ENCODE results near the gene PTPRK. TPM values are rescaled to one million over a fixed set of nuclear protein-coding genes. Genes with fewer than 3 reads are reported as not detected.

PTPRK gene
- polyA plus RNA-seq, 3 donors: 0.01 TPM; not detected in 2

GRCh38 chr6:128150376-128150775, 370.0 kb downstream of the PTPRK start:
- H3K4me2 ChIP-seq (replicated peaks; ENCODE audit: extremely low read depth, low read length, poor library complexity, severe bottlenecking): no peak overlapping the region
- Mint-ChIP-seq H3K4me3 (no peak overlapping the region), H3K27me3 (ENCODE audit: low read depth in 3 of 3) (peaks cover 0 to 2% (median 0%) of the 10 kb centered on the region in 3 donors), H3K4me1 (peaks cover 6% of the 10 kb centered on the region), H3K27ac (no peak overlapping the region), H3K9me3 (peaks cover 0 to 2% (median 0%) of the 10 kb centered on the region in 7 donors), H3K36me3 (no peaks in the 10 kb centered on the region)
- no peaks in the 10 kb centered on the region for H4K20me1 ChIP-seq (ENCODE audit: insufficient read depth, low read length)
- DNase-seq: no peak
- H3K4me3 ChIP-seq (replicated peaks in 1 of 3; ENCODE audit: low read depth in 2 of 3, low read length in 3 of 3): no peak overlapping the region
- H3K9me3 ChIP-seq (replicated peaks in 1 of 2; ENCODE audit: control insufficient read depth in 1 of 2, insufficient read depth in 1 of 2, low read length in 2 of 2): no peaks in the 10 kb centered on the region
- no peak overlapping the region for H3K9ac ChIP-seq (ENCODE audit: insufficient read depth, low read length, poor library complexity, severe bottlenecking)
- H3K27me3 ChIP-seq (ENCODE audit: control insufficient read depth in 2 of 2, insufficient read depth in 2 of 2, low read length in 2 of 2): no peaks in the 10 kb centered on the region
- no peak overlapping the region for H2AFZ ChIP-seq (ENCODE audit: insufficient read depth, low read depth, low read length, poor library complexity, severe bottlenecking)
- 90% methylated on average over 2 of the region's 5 CpGs for WGBS (ENCODE audit: insufficient coverage)
- no peaks in the 10 kb centered on the region for H3K79me2 ChIP-seq (ENCODE audit: insufficient read depth, low read length)
- H3K36me3 ChIP-seq (replicated peaks in 1 of 2; ENCODE audit: control insufficient read depth in 1 of 2, insufficient read depth in 2 of 2, low read length in 2 of 2): no peaks in the 10 kb centered on the region
- intact Hi-C loops (cut with micrococcal nuclease): no loop called here
- H3K4me1 ChIP-seq (ENCODE audit: control insufficient read depth in 1 of 2, insufficient read depth in 2 of 2, low read length in 2 of 2): peaks cover 0 to 2% of the 10 kb centered on the region in 2 donors
- H3K27ac ChIP-seq (ENCODE audit: low read depth in 1 of 2, low read length in 2 of 2): no peak overlapping the region
- TF ChIP-seq CTCF (IDR thresholded peaks at IDR 0.05): no peak

GRCh38 chr6:128149796-128150195, 370.6 kb downstream of the PTPRK start:
- no CpG with 5 or more reads among the region's 1 CpG for WGBS (ENCODE audit: insufficient coverage)
- H4K20me1 ChIP-seq (ENCODE audit: insufficient read depth, low read length): no peaks in the 10 kb centered on the region
- H3K27ac ChIP-seq (ENCODE audit: low read depth in 1 of 2, low read length in 2 of 2): no peak overlapping the region
- peaks cover 6% of the 10 kb centered on the region for H3K4me1 Mint-ChIP-seq
- no peak overlapping the region for H3K4me3 Mint-ChIP-seq
- peaks cover 0 to 2% (median 0%) of the 10 kb centered on the region in 3 donors for H3K27me3 Mint-ChIP-seq (ENCODE audit: low read depth in 3 of 3)
- intact Hi-C loops (cut with micrococcal nuclease): no loop called here
- H2AFZ ChIP-seq (ENCODE audit: insufficient read depth, low read depth, low read length, poor library complexity, severe bottlenecking): no peak overlapping the region
- H3K4me2 ChIP-seq (replicated peaks; ENCODE audit: extremely low read depth, low read length, poor library complexity, severe bottlenecking): no peak overlapping the region
- peaks cover 0 to 2% (median 0%) of the 10 kb centered on the region in 7 donors for H3K9me3 Mint-ChIP-seq
- H3K4me3 ChIP-seq (replicated peaks in 1 of 3; ENCODE audit: low read depth in 2 of 3, low read length in 3 of 3): no peak overlapping the region
- no peak overlapping the region for H3K27ac Mint-ChIP-seq
- no peaks in the 10 kb centered on the region for H3K36me3 ChIP-seq (replicated peaks in 1 of 2; ENCODE audit: control insufficient read depth in 1 of 2, insufficient read depth in 2 of 2, low read length in 2 of 2)
- DNase-seq: no peak
- no peaks in the 10 kb centered on the region for H3K79me2 ChIP-seq (ENCODE audit: insufficient read depth, low read length)
- peaks cover 0 to 2% of the 10 kb centered on the region in 2 donors for H3K4me1 ChIP-seq (ENCODE audit: control insufficient read depth in 1 of 2, insufficient read depth in 2 of 2, low read length in 2 of 2)
- no peak overlapping the region for H3K9ac ChIP-seq (ENCODE audit: insufficient read depth, low read length, poor library complexity, severe bottlenecking)
- H3K27me3 ChIP-seq (ENCODE audit: control insufficient read depth in 2 of 2, insufficient read depth in 2 of 2, low read length in 2 of 2): no peaks in the 10 kb centered on the region
- H3K36me3 Mint-ChIP-seq: no peaks in the 10 kb centered on the region
- no peaks in the 10 kb centered on the region for H3K9me3 ChIP-seq (replicated peaks in 1 of 2; ENCODE audit: control insufficient read depth in 1 of 2, insufficient read depth in 1 of 2, low read length in 2 of 2)
- no peak for TF ChIP-seq CTCF (IDR thresholded peaks at IDR 0.05)

Data from CD14-positive monocyte (primary cell).